Kidney glomerular epithelial cell (primary cell): ENCODE data around the gene MAP6D1.

ENCODE experiments used
- DNase-seq: peaks from one replicate; lab custom pipeline; 2025; lab: John Stamatoyannopoulos, UW

MAP6D1 gene

GRCh38 chr3:183823963-183824362 lies 1.4 kb downstream of the MAP6D1 start:
- no peak for DNase-seq

- DNase-seq: no peak
Observed at GRCh38 chr3:183822631-183823030, 2.7 kb downstream of the MAP6D1 start.

- DNase-seq: no peak
Observed at GRCh38 chr3:183819831-183820230, 5.5 kb downstream of the MAP6D1 start.

DNA sequence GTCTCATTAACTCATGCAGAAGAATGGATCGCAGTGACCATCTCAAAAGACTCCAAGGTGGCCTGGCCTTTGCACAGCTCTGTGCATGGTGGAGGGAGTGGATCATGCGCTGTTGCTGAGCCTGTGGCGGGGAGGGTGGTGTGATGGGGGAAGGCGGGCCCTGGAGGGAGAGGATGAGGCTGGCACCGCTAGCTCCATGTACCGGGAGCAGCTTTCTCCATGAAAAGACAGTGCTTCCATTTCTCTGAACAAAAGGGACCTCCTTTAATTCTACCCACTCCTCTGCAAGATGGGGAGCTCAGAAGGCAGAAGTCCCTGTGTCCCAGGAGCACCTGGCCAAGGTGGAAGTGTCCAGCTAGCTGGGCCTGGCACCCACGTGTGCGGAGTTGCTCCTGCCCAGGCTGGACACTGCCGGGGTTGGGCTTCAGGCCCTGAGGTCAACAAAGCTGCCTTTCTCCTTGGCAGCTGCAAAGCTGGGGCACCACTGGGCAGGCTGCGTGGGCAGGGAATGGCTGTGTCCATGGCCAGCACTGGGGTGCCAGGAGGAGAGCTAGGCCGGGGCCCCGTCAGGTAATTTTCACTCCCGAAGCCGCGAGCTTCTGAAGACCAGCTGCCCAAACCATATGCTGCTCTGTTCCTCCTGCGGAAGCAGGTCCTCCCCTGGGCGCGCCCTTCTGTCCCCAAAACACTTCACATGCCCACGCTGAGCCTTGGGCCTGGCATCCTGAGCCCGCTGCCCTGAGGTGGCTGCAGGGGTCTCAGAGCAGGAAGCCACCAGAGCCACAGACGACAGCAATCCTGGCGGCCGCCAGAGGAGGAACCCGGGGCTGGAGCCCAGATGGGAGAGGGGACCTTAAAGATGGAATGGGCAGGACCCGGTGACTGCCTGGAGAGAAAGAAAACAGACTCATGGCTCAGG lies 6.4 kb downstream of the MAP6D1 start:
- no peak for DNase-seq

DNA sequence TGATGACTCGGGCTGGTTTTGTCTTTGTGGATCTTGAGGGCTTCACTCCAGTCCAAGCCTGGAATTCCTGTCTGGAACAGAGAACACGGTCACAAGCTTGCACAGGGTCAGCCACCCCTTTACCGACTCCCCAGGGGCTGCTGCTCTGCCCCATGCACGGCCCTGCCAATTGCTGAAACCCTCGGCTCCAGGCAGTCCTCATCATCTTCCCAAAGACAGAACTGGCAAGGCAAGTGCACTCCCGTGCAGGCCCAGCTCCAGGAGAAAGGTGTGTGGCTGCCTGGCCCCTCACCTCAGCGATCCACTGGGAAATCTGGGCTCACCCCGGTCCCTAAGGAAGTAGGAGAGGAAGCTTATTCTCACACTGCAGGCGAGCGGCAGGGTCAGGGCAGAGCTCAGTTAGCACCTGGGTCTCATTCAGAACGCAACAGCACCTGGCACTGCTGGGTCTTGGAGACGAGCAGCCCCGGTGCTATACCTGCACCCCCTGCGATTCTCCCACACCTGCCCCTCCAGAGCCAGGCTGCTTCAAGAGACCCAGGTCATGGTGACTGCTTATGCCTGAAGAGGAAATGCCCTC lies 7.2 kb downstream of the MAP6D1 start:
- no peak for DNase-seq

DNA sequence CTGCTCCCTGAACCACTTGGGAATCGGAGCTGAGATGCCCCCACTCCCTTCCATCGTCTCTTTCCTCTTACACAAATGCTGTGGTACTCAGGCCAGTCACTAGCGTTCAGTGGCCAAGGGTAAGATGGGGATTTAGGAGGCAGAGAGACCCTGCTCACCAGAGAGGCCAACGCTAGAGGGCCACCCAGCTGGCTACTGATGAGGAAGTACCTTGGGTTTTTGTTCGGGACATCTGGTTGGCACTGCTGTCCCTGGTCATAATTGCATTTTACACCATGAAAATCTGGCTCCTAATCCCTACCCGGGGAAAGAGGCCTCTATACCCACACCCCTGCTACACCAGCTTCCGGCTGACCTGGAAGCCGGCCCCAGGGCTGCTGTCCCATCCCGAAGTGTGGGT lies 7.7 kb downstream of the MAP6D1 start:
- no peak for DNase-seq

- no peak for DNase-seq
Observed at GRCh38 chr3:183816681-183817510, 8.5 kb downstream of the MAP6D1 start.

GRCh38 chr3:183815951-183816475 lies 9.4 kb downstream of the MAP6D1 start:
- DNase-seq: no peak

GRCh38 chr3:183815563-183815940 lies 9.8 kb downstream of the MAP6D1 start:
- no peak for DNase-seq

DNA sequence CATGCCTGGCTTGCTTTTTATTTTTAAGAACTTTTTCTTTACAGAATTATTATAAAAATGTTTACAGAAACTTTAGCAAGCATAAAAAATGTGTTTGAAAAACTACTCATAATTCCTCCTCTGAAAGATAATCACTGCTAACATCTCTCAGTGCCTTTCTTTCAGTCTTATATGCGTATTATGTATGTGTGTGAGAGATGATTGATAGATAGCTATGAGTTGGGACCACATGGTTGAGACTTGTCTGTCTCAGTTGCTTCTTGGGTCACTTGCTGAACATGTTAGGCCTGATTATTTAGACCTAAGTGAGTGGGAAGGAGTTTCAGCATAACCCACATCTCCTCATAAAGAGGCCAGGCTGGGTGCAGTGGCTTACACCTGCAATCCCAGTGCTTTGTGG lies 11.1 kb downstream of the MAP6D1 start:
- DNase-seq: no peak

DNA sequence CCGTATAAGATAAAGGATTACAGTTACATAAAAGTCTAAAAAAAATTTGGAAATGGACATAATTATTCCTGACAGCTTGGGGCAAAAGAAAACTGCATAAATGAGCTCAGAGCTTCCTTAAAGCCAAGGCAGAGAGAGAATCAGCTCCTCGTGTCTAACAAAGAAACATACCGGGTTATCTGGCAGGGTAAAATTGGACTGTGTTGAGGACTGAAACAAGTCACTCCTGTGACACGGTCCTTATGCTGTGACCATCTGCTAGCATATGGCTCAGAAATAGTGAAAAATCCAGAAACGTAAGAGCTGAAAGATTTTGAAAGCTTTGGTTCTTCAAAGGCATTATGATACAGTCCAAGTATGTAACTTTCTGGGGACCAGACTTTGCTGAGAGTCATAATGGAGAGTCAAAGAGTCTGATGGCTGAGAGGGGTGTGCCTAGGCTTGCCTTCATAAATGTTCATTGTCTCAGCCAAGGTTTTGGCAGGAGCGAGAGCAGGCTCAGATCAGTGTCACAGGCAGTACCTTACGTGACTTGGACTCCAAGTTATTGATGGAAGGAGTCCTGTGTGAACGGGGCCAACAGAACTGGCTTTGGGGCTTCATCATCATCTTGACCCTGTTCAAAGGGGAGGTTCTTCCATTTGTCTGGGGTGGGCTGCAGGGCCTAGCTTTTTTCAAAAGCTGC lies 12.5 kb downstream of the MAP6D1 start:
- no peak for DNase-seq

- DNase-seq: no peak
Observed at GRCh38 chr3:183811638-183812037, 13.7 kb downstream of the MAP6D1 start.

DNA sequence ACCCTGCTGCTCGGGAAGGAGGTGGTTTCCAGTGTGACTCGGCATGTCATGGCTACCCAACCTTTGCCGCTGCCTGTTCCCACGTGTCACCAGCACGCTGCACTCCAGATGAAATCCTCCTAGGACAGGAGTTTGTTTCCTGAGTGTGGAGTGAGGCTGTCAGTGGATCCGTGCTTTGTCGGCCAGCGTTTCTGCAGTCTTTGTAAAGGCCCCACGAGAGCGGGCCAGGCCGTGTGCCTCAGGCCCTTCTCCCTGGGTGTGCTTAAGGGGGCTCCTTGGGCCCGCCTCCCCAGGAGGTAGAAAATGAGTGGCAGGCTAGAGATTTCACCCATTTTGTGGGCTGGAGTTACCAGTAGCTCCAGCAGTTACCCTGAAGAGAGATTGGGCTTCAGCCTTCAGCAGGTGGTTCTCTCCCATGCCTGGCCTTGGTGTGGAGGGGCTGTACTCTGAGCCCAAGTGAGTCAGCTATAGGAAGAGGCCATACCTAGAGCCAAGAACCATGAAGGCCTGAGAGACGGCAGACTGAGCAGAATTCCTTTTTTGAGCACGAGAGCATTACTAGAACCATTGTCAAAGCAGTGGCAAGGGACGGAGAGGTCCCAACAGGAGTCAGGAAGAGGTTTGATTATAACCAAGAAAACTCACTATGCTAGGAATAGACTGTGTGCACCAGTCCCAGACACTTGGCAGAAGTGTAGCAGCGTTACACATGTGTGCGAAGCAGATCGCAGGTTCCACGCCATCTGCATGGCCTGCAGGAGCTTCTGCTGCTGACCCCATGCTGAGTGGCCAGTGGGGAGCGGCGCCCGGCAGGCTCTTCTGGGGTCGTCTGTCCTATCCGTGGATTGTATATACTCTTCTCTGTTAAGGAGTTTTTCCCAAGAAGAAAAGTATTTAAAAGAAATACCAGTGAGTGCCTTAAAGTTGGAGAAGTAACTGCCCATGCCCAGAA lies 14.5 kb downstream of the MAP6D1 start:
- no peak for DNase-seq

DNA sequence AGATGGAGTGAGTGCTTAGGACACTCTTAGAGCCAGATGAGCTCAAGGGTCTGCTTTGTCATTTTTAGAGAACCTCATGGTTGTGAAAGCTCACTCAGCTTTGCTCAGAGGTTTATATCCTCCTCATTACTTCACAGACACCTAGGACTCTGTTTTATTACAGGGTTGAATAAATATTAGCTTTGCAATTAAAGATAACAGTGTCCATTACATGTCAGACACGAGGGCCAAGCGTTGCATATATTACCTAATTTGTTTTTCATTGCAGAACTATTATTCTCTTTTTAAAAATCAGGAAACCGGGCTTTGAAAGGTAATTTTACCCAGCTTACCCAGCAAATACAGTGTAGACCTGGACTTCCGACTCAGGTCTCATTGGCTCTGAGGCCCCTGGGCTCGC lies 16.1 kb downstream of the MAP6D1 start:
- DNase-seq: no peak

DNA sequence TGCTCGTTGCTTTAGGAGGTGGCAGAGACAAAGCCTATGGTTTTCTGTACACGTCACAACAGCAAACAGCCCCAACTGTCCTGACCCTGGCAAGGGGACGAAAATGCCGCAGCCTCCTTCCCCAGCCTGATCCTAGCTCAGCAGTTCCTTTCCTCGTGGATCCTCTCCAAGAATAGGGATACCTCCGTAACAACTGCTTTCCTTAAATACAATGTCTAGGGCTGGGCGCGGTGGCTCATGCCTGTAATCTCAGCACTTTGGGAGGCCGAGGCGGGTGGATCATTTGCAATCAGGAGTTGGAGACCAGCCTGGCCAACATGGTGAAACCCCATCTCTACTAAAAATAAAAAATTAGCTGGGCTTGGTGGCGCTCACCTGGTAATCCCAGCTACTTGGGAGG lies 17.0 kb downstream of the MAP6D1 start:
- no peak for DNase-seq

DNA sequence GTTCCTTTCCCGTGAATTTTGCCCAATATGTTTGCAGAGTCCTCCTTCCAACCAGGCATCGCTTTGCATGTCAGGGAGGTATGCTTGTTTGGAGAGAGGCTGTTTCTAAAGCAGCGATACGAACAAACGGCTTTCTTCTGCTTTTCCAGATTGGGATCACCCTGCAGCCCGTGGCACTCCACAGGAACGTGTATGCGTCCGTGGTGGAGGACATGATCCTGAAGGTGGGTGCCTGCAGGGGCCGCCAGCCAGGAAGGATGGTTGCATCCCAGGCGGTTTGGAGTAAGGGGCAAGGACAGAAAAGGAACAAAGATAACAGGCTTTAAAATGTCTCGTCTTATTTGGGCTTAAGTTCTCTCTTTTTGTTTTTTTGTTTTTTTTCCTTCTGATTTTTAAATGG lies 17.5 kb downstream of the MAP6D1 start:
- DNase-seq: no peak

DNA sequence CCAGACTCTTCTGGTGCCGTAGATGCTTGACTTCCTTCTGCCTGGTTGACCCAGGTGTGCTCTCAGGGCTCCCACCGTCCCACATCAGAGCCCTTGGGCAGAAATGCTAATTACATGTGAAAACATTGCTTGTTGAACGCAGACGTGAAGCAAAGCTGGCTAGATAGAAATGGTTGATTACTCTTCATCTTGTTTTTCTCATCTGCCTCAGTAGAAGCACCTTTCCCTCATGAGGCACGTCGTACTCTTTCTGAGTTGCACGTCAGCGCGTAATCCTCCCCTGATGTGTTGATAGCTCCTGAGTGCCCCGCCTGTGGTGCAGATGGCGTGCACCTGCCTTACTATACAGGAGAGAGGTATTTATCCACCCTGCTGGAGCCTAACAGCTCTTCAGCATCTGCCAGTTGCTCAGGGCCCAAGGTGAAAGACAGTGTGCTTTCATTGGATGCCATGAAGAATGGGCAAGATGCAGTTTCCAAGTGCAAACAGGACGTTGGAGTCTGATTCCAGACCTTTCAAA lies 18.1 kb downstream of the MAP6D1 start:
- no peak for DNase-seq

DNA sequence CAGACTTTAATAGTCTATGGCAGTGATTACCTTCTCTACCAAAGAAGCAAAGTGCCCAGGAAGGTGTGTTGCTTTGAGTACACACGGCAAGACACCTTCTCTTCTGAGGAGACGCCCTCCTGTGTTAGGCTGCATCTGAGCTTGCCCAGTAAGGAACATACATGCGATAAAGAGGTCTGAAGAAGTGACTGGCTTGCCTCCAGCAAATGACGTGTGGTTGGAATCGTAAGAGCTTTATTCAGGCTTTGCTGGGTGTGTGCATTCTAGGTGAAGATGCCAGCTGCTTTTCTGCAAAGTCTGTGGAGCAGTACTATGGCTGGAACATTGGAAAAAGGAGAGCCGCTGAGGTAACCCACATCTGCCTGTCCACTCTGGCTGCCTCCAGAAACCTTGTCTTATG lies 22.4 kb downstream of the MAP6D1 start:
- no peak for DNase-seq

DNA sequence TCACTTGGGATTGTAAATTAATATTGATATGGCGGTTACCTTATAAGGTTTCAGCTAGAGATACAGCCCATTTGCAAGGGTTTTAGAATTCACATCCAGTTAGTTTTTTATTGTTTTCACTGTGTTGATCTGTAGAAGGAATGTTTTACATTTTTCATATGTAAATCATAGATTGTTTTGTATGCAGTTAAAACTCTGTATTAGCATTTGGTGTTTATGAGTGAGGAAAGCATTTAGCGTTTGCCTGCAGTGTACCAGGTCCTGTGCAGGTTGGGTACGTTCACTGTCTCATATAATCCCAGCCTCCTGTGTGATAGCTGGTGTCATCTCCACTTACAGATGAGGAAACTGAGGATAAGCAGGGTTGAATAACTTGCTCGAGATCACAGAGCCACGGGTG lies 23.8 kb downstream of the MAP6D1 start:
- no peak for DNase-seq

- no peak for DNase-seq
Observed at GRCh38 chr3:183800243-183800863, 25.0 kb downstream of the MAP6D1 start.
